GM19193 (cell line): ENCODE measurements around the gene LAMA5.

Source experiments
- POLR2A ChIP-seq: IDR thresholded peaks from 4 replicates; pipeline ENCODE4 v1.6.1; 2011; ENCODE audit not compliant: insufficient read depth, insufficient read length; ENCODE audit errors: extremely low read depth

LAMA5 gene

GRCh38 chr20:62321975-62322374 lies 45.1 kb downstream of the LAMA5 start:
- TF ChIP-seq POLR2A: no peak

DNA sequence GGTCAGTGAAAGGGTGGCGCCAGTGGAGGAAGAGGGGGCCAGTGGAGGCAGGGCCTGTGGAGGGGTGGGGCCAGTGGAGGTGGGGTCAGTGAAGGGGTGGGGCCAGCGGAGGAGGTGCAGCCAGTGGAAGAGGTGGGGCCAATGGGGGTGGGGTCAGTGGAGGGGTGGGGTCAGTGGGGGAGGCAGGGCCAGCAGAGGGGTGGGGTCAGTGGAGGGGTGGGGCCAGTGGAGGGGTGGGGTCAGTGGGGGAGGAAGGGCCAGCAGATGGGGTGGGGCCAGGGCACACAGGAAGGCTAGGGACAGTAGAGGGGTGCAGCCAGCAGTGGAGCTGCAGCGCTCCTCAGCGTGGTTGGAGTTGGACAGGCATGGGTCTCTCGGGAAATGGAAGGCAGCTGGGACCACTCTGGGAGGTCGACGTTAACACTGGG lies 45.6 kb downstream of the LAMA5 start:
- TF ChIP-seq POLR2A: no peak

- TF ChIP-seq POLR2A: no peak
Measured at GRCh38 chr20:62320581-62321354, 46.3 kb downstream of the LAMA5 start.

DNA sequence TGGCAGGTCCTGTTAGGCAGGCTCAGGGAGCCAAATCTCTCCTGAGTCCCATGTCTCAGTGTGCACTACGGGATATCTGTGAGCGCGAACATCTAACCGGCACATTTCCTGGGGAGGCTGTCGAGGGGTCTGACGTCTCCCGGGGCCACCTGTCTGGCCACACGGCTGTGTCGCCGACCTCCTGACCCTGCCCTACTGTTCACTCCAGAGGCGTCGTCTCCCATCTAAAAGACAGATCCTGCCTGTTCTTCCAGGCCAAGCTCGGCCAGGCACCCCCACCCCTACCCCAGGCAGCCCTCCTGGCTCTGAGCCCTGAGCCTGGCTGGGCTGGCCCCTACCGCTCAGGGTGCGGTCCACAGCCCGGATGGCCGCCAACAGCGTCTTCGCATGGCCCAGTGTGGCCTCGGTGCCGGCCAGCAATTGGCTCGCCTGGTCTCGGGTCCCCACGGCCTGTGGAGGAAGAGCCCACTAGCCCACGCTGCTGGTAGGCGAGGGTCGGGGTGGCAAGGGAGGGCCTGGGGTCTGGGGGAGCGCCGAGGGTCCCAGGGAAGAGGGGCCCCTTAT lies 47.7 kb downstream of the LAMA5 start:
- TF ChIP-seq POLR2A: no peak

DNA sequence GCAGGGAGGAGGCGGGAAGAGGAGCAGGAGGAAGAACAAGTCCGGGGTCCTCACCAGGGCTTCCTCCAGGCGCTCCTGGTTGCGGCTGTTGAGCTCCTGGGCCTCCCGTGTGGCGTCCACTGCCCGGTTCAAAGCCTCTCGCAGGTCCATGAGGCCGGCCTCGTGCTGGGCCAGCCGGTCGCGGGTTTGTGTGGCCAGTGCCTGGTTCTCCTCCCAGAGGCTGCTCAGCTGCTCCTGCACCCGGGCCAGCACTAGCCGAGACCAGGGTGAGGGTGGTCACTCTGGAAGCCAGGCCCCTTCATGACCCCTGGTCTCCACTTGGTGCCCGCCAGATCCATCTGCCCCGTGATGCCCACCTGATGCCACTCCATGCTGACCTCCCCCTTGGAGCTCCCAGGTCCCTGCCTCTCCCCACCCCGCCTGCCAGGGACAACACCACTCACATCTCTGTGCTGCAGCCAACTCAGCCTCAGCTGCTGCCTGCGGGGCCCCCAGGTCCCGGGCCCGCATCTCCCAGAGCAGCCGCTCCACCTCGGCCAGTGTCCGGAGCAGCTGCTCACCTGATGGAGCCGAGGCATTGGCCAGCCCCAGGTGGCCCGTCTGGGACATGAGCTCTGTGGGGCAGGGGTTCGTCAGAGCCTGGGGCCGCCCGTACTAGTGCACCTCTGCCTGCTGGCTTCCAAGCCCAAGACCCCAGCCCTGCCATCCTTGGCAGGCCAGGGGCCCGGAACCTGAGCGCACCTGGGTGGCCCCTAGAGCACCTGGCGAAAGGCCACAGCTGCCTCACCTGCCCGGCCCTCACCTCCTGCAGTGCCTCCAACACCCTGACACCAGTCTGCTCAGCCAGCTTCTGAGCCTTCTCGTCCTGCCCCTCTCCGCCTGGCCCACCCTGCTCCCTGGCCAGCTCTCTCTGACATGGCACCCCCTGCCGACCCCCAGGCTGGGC lies 48.4 kb downstream of the LAMA5 start:
- no peak for TF ChIP-seq POLR2A

- no peak for TF ChIP-seq POLR2A
Measured at GRCh38 chr20:62317167-62317655, 49.9 kb downstream of the LAMA5 start.

DNA sequence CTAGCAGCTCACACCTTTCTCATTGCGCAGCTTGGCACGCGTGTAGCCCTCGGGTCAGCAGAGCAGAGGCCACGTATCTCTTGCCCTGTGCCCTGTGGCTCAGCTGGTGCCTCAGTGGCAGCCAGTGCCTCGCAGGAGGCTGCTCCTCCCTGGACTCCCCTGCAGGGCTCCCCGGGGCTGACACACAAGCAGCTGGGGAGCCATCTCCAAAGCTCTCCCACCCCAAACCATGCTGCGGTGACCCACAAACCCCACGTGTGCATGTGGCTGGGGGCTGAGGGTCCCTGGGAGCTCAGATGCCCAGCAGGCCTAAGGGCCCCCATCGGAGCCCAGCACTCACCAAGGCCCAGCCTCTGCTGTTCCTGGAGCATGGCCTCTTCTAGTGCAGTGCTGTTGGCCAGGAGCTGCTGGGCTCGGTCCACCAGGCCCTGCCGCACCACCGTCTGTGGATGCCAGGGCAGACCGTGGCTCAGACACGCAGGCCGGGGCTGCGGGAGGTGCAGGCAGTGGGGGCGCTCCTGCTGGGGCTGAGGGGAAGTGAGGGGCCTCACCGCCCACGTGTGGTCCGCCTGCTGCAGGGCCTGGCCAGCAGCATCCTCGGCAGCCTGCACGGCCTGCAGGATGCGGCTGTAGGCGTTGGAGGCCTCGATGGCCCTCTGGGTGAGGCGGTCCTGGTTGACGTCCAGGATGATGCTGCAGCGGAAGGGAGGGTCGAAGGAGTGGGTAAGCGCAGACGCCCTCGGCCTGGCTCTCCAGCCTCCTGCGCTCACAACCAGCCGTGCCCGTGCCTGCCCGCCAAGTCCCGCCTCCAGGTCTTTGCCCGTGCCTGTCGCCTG lies 50.6 kb downstream of the LAMA5 start:
- no peak for TF ChIP-seq POLR2A

GRCh38 chr20:62315773-62316172 lies 51.3 kb downstream of the LAMA5 start:
- no peak for TF ChIP-seq POLR2A

GRCh38 chr20:62314711-62315302 lies 52.3 kb downstream of the LAMA5 start:
- no peak for TF ChIP-seq POLR2A

DNA sequence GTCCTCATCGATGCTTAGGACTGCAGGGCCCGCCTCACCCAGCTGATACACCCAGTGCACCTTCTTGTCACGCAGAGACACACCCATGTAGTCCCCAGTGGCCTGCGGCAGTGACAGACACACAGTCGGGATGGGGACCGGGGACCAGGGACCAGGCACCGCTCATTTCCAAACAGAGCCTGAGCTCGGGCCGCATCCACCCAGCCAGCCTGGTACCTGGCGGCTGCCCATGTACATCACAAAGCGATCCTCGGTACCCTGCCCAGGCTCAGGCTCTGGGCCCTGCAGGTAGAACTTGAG lies 52.8 kb downstream of the LAMA5 start:
- TF ChIP-seq POLR2A: no peak

- TF ChIP-seq POLR2A: no peak
Measured at GRCh38 chr20:62313460-62314338, 53.4 kb downstream of the LAMA5 start.

DNA sequence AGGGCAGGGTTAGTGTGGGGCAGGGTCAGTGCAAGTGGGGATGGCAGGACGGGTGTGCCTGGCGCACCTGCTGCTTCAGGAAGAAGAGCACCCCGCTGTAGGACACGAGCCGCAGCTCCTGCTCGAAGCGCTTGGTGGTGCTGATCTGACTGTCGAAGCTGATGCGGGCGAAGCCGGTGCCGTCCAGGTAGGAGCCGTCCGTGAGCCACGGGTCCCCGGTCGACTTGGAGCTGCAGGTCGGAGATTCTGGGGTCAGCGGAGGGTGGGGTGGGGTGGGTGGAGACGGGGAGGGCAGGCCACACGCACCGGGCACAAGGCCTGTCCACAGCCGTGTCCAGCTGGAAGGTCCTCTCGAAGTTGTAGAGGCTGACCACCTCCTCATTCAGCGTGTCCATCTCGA lies 54.1 kb downstream of the LAMA5 start:
- TF ChIP-seq POLR2A: no peak

GRCh38 chr20:62312662-62312977 lies 54.5 kb downstream of the LAMA5 start:
- TF ChIP-seq POLR2A: no peak
